Activated CD4-positive, CD25-positive, alpha-beta regulatory T cell treated with anti-CD3 and anti-CD28 coated beads, Interleukin-2, amount 50 U/mL, for 16 hours (primary cell): Measurements from ENCODE around the gene SLCO3A1.
"Not testable (repeated sequence)": the region's sequence is repeated elsewhere in the genome, so short reads cannot be mapped to it uniquely, and the experiment has no call there.

Experiments used
- DNase-seq: peaks from one replicate; pipeline ENCODE4 v3.0.0-alpha.2; 2020; ENCODE audit warnings: low read depth, low spot score

SLCO3A1 gene

GRCh38 chr15:92034227-92034626 lies 180.7 kb downstream of the SLCO3A1 start:
- DNase-seq, result no peak

- DNase-seq, result no peak
Measured at GRCh38 chr15:92035551-92035950, 182.0 kb downstream of the SLCO3A1 start.

- DNase-seq, result no peak
Measured at GRCh38 chr15:92035961-92036360, 182.5 kb downstream of the SLCO3A1 start.

GRCh38 chr15:92037491-92037890 lies 184.0 kb downstream of the SLCO3A1 start:
- DNase-seq, result no peak

GRCh38 chr15:92040350-92040749 lies 186.8 kb downstream of the SLCO3A1 start:
- DNase-seq, result no peak

GRCh38 chr15:92041371-92041770 lies 187.9 kb downstream of the SLCO3A1 start:
- DNase-seq, result no peak

- no peak for DNase-seq
Measured at GRCh38 chr15:92043283-92043682, 189.8 kb downstream of the SLCO3A1 start.

GRCh38 chr15:92044203-92044909 lies 190.8 kb downstream of the SLCO3A1 start:
- DNase-seq, result no peak

GRCh38 chr15:92047900-92048299 lies 194.4 kb downstream of the SLCO3A1 start:
- DNase-seq, result no peak

- DNase-seq, result no peak
Measured at GRCh38 chr15:92048739-92049138, 195.2 kb downstream of the SLCO3A1 start.

GRCh38 chr15:92049290-92049989 lies 195.9 kb downstream of the SLCO3A1 start:
- no peak for DNase-seq

- no peak for DNase-seq
Measured at GRCh38 chr15:92050220-92050898, 196.9 kb downstream of the SLCO3A1 start.

- DNase-seq, result no peak
Measured at GRCh38 chr15:92051716-92052115, 198.2 kb downstream of the SLCO3A1 start.

- no peak for DNase-seq
Measured at GRCh38 chr15:92053753-92054316, 200.3 kb downstream of the SLCO3A1 start.

- no peak for DNase-seq
Measured at GRCh38 chr15:92056875-92057274, 203.4 kb downstream of the SLCO3A1 start.

- DNase-seq, result no peak
Measured at GRCh38 chr15:92059036-92059970, 205.8 kb downstream of the SLCO3A1 start.

- DNase-seq, result not testable (repeated sequence)
Measured at GRCh38 chr15:92059971-92060311, 206.4 kb downstream of the SLCO3A1 start.

- DNase-seq, result no peak
Measured at GRCh38 chr15:92061511-92062195, 208.1 kb downstream of the SLCO3A1 start.

GRCh38 chr15:92062505-92062904 lies 209.0 kb downstream of the SLCO3A1 start:
- no peak for DNase-seq

- DNase-seq, result no peak
Measured at GRCh38 chr15:92068121-92068520, 214.6 kb downstream of the SLCO3A1 start.
